PFSK-1 (cell line): Measurements from ENCODE around the gene SEMA4G.
A peak's percentile ranks its signal among the peaks of the same experiment; 100 is the strongest.

ENCODE experiments used
- POLR2AphosphoS5 ChIP-seq: IDR thresholded peaks from 2 replicates; pipeline ENCODE4 v1.6.1; 2012; ENCODE audit warnings: low read depth, mild to moderate bottlenecking, control low read depth, low read length, moderate library complexity
- SIN3A ChIP-seq: IDR thresholded peaks from 2 replicates; pipeline ENCODE4 v1.6.1; 2012; ENCODE audit warnings: mild to moderate bottlenecking, low read length, moderate library complexity, borderline replicate concordance; ENCODE audit not compliant: insufficient read depth

DNA sequence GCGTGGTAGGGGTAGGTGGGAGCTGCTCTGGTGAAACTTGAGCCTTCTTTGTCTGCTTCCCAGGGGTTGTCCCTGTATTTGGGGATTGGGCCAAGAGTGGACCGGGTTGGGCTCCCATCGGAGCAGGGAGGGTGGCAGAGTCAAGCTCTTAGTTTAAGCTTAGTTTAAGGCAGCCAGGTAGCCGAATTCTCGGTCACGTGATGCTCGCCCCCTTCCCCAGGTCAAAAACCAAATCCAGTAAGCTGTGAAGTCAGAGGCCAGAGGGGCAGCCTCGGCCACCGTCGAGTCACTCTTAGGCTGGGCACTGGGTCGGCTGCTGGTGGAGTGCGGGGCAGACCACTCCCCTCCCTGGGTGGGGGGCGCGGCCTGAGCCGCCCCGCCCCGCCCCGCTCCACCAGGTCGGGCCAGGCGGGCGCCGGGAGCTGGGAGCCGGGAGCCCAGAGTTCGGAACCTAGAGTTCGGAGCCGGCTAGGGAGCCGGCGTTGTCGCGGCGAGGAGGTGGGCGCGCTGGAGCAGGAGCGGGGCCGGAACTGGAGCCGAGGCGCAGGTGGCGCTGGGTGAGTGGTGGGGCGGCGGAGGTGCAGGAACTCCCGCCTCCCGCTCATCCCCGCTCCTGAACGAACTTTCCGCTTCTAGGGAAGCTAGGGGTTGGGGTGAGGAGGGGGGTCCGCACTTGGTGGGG, 27.5 kb downstream of the SEMA4G start:
- TF ChIP-seq POLR2AphosphoS5 = peak; percentile 62
- TF ChIP-seq SIN3A = no peak
